Measurements from ENCODE around the gene ASPDH.

- TF ChIP-seq CTCF (IDR thresholded peaks at IDR 0.05) (no peak), ZFX (IDR thresholded peaks at IDR 0.05; ENCODE audit: borderline replicate concordance) (no peak)
Measured at GRCh38 chr19:50552540-50552939, 38.8 kb upstream of the ASPDH start.

All from 22Rv1 (cell line).